GM12874 (cell line): ENCODE results near the gene AKIRIN2.

Experiments
- CTCF ChIP-seq: IDR thresholded peaks from 2 replicates; pipeline ENCODE4 v1.5.1; 2011; ENCODE audit warnings: low read depth, mild to moderate bottlenecking, control low read depth, low read length, moderate library complexity; ENCODE audit not compliant: insufficient read depth

AKIRIN2 gene

GRCh38 chr6:87633851-87634250 lies 68.2 kb downstream of the AKIRIN2 start:
- no peak for TF ChIP-seq CTCF

GRCh38 chr6:87630746-87631145 lies 71.3 kb downstream of the AKIRIN2 start:
- no peak for TF ChIP-seq CTCF

DNA sequence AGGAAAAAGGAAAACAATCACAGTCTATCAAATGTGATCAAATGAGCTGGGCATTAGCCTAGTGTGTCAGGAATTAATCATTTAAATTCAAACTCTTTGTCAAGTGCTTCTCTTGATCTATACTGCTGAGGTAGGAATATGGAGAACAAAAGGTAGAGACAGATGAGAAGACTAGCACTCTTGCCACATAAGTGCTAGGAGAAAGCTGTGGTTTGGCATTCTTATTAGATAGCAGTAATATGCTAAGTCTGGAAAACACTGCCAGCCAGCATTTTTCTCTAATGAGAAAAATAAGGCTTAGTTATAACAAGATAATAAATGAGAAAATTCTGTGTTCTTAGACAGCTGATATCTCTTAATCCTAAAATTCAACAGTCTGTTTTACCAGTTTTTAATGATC lies 73.2 kb downstream of the AKIRIN2 start:
- TF ChIP-seq CTCF = no peak

- TF ChIP-seq CTCF = no peak
Measured at GRCh38 chr6:87628424-87628823, 73.6 kb downstream of the AKIRIN2 start.
